ENCODE results near the gene UGT1A6.

DNA sequence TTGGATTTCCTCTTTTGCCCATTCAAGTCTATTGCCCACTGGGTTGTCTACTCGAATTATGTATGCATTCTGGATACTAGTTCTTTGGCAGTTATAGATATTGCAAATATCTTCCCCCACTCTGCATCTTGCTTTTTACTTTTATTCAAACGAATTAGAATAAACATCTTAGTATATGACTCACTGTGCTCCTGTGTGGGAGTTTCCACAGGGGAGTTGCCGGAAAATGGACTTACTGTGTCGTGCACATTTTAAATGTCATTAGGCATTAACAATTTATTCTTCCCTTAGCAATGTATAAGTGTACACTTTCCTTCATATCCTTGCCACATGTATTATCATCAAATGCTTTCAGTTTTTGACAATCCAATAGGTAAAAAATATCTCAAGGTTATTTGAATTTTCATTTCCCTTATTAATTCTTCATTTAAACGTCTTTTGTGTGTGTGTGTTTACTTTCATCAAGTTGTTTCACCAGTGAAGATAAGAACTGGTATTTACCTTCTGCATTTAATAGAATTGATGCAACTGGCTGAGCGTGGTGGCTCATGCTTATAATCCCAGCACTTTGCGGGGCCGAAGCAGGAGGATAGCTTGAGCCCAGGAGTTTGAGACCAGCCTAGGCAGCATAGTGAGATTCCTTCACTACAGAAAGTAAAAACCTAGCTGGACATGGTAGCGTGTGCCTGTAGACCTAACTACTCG, 15.4 kb downstream of the UGT1A6 start:
- TF ChIP-seq CTCF (IDR thresholded peaks at IDR 0.05) = no peak
- TF ChIP-seq POLR2A (IDR thresholded peaks at IDR 0.05) = no peak

Data from right lobe of liver (tissue), 4 donors.